Measurements from ENCODE around the gene NLRC5. TPM values are rescaled to one million over a fixed set of nuclear protein-coding genes. Genes with fewer than 3 reads are reported as not detected.

NLRC5 gene
- total and polyA plus RNA-seq, 4 donors = 23.9 to 46.4 (median 31.1) TPM

DNA sequence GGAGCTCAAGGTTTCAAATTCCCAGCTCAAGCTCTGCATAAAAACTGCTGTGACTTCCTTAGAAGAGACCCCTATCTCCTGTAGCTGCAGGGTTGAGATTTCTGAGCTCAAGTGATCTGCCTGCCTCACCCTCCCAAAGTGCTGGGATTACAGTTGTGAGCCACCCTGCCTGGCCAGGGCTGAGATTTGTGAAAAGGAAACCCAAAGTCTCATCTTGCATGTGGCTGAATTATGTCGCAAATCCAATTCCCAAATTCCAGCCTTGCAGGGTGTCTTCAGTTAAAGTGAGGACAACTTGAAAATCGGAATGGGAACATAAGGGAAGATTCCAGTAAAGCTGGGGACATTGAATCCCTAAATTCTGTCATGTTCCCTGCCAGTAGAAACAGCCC lies 41.8 kb upstream of the NLRC5 start:
- Histone ChIP-seq H3K4me3 (no peak overlapping the region), H3K9ac (ENCODE audit: insufficient read depth in 1 of 2, low read length in 2 of 2) (no peak overlapping the region), H3K27me3 (ENCODE audit: control insufficient read depth in 3 of 3, insufficient read depth in 3 of 3, low read length in 2 of 3) (no peaks in the 10 kb centered on the region), H3K27ac (ENCODE audit: low read depth in 1 of 2, low read length in 1 of 2) (no peak overlapping the region), H3K9me3 (ENCODE audit: control insufficient read depth in 4 of 4, insufficient read depth in 3 of 4, low read length in 3 of 4) (no peaks in the 10 kb centered on the region), H3K36me3 (ENCODE audit: control insufficient read depth in 4 of 4, insufficient read depth in 4 of 4, low read length in 4 of 4) (peaks cover 19 to 26% (median 25%) of the 10 kb centered on the region in 4 donors), H3K4me1 (ENCODE audit: control insufficient read depth in 5 of 5, insufficient read depth in 5 of 5, low read length in 5 of 5) (peaks cover 0 to 1% (median 0%) of the 10 kb centered on the region in 5 donors)
- DNase-seq (no peak), ATAC-seq (ENCODE audit: insufficient read depth, low FRiP score) (no peak)
- WGBS, 2 donors = 93% methylated on average over 2 of the region's 2 CpGs
- no peak for TF ChIP-seq CTCF (IDR thresholded peaks at IDR 0.05; ENCODE audit: control extremely low read depth, extremely low read depth)

- no peak for DNase-seq
- no peak for ATAC-seq (ENCODE audit: insufficient read depth, low FRiP score)
- Histone ChIP-seq H3K4me3 (no peak overlapping the region), H3K27me3 (ENCODE audit: control insufficient read depth in 3 of 3, insufficient read depth in 3 of 3, low read length in 2 of 3) (no peaks in the 10 kb centered on the region), H3K4me1 (ENCODE audit: control insufficient read depth in 5 of 5, insufficient read depth in 5 of 5, low read length in 5 of 5) (no peaks in the 10 kb centered on the region), H3K36me3 (ENCODE audit: control insufficient read depth in 4 of 4, insufficient read depth in 4 of 4, low read length in 4 of 4) (peaks cover 13 to 20% (median 19%) of the 10 kb centered on the region in 4 donors), H3K9ac (ENCODE audit: insufficient read depth in 1 of 2, low read length in 2 of 2) (no peak overlapping the region), H3K9me3 (ENCODE audit: control insufficient read depth in 4 of 4, insufficient read depth in 3 of 4, low read length in 3 of 4) (no peaks in the 10 kb centered on the region), H3K27ac (ENCODE audit: low read depth in 1 of 2, low read length in 1 of 2) (no peak overlapping the region)
- 94 to 98% methylated on average over 6 of the region's 6 CpGs for WGBS, 2 donors
- TF ChIP-seq CTCF (IDR thresholded peaks at IDR 0.05; ENCODE audit: control extremely low read depth, extremely low read depth) = no peak
Measured at GRCh38 chr16:56948234-56948633, 41.1 kb upstream of the NLRC5 start.

DNA sequence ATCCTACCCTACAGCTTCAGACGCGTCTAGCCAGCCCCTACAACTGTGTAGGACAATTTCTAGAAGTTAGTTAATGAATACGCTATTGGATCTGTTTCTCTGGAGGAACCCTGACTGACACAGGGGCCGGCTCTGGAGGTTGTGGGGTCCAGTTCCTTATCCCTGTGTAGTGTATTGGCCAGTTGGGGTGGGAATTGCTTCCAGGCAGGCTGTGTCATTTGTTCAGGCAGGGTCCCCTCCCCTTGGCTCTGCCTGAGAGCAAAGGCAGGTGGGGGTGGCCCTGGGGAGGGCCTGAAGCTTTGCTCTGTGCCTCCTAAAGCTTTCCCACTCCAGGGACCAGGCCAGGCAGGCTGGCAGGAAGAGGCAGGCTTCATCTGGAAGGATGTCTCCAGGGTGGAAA lies 39.3 kb upstream of the NLRC5 start:
- WGBS, 2 donors = 86 to 96% methylated on average over 4 of the region's 4 CpGs
- Histone ChIP-seq H3K36me3 (ENCODE audit: control insufficient read depth in 4 of 4, insufficient read depth in 4 of 4, low read length in 4 of 4) (peaks cover 1 to 10% (median 5%) of the 10 kb centered on the region in 4 donors), H3K27ac (ENCODE audit: low read depth in 1 of 2, low read length in 1 of 2) (no peak overlapping the region), H3K4me3 (no peak overlapping the region), H3K9ac (ENCODE audit: insufficient read depth in 1 of 2, low read length in 2 of 2) (no peak overlapping the region), H3K27me3 (ENCODE audit: control insufficient read depth in 3 of 3, insufficient read depth in 3 of 3, low read length in 2 of 3) (no peaks in the 10 kb centered on the region), H3K9me3 (ENCODE audit: control insufficient read depth in 4 of 4, insufficient read depth in 3 of 4, low read length in 3 of 4) (no peaks in the 10 kb centered on the region), H3K4me1 (ENCODE audit: control insufficient read depth in 5 of 5, insufficient read depth in 5 of 5, low read length in 5 of 5) (no peaks in the 10 kb centered on the region)
- DNase-seq = no peak
- no peak for TF ChIP-seq CTCF (IDR thresholded peaks at IDR 0.05; ENCODE audit: control extremely low read depth, extremely low read depth)
- no peak for ATAC-seq (ENCODE audit: insufficient read depth, low FRiP score)

- ATAC-seq (ENCODE audit: insufficient read depth, low FRiP score) (no peak), DNase-seq (no peak)
- no peak for TF ChIP-seq CTCF (IDR thresholded peaks at IDR 0.05; ENCODE audit: control extremely low read depth, extremely low read depth)
- Histone ChIP-seq H3K4me3 (no peak overlapping the region), H3K27me3 (ENCODE audit: control insufficient read depth in 3 of 3, insufficient read depth in 3 of 3, low read length in 2 of 3) (no peaks in the 10 kb centered on the region), H3K4me1 (ENCODE audit: control insufficient read depth in 5 of 5, insufficient read depth in 5 of 5, low read length in 5 of 5) (no peaks in the 10 kb centered on the region), H3K27ac (ENCODE audit: low read depth in 1 of 2, low read length in 1 of 2) (no peak overlapping the region), H3K36me3 (ENCODE audit: control insufficient read depth in 4 of 4, insufficient read depth in 4 of 4, low read length in 4 of 4) (peaks cover 0 to 6% (median 1%) of the 10 kb centered on the region in 4 donors), H3K9ac (ENCODE audit: insufficient read depth in 1 of 2, low read length in 2 of 2) (no peak overlapping the region), H3K9me3 (ENCODE audit: control insufficient read depth in 4 of 4, insufficient read depth in 3 of 4, low read length in 3 of 4) (no peaks in the 10 kb centered on the region)
- WGBS, 2 donors = 83 to 85% methylated on average over 7 of the region's 7 CpGs
Measured at GRCh38 chr16:56950455-56950854, 38.9 kb upstream of the NLRC5 start.

Measured in lung (tissue), 12 donors.